Prostate gland (tissue), 2 donors: ENCODE results near the gene ARAF. TPM values are rescaled to one million over a fixed set of nuclear protein-coding genes. Genes with fewer than 3 reads are reported as not detected.

ENCODE experiments used
- DNase-seq: peaks from one replicate; pipeline ENCODE4 v3.0.0-alpha.2; 2019; ENCODE audit warnings: low spot score
- H3K27ac ChIP-seq, 2 donors: fragments of 200-600 bp; sonication (generic); 2 replicates each; pipeline ENCODE4 v1.5.1; 2017 to 2019
- H3K27me3 ChIP-seq: fragments of 200-600 bp; sonication (generic); replicated peaks from 2 replicates; pipeline ENCODE4 v1.5.1; 2019; ENCODE audit not compliant: insufficient read depth
- H3K36me3 ChIP-seq, 2 donors: fragments of 200-600 bp; sonication (generic); 1 replicate in 1 of 2; 2 replicates in 1 of 2; pipeline versions ENCODE4 v1.5.1 to v1.8.1; 2017 to 2019
- H3K4me1 ChIP-seq: fragments of 200-600 bp; sonication (generic); replicated peaks from 2 replicates; pipeline ENCODE4 v1.5.1; 2019
- H3K4me3 ChIP-seq, 2 donors: fragments of 200-600 bp; sonication (generic); 2 replicates each; pipeline ENCODE4 v1.5.1; 2017 to 2019
- H3K9me3 ChIP-seq: fragments of 200-600 bp; sonication (generic); 2 replicates; pipeline ENCODE4 v1.5.1; 2017
- POLR2A ChIP-seq: fragments of 450-650 bp; IDR thresholded peaks from one replicate; pipeline ENCODE4 v1.6.1; 2016; ENCODE audit warnings: antibody characterized with exemption, mild to moderate bottlenecking
- POLR2AphosphoS5 ChIP-seq: sonication (generic); formaldehyde crosslinking; IDR thresholded peaks from one replicate; pipeline ENCODE4 v1.6.1; 2017; ENCODE audit warnings: antibody characterized with exemption
- WGBS: methylation state at CpG from one replicate; pipeline ENCODE4 v1.1.5; 2018; 5-methylcytosine and 5-hydroxymethylcytosine counted together
- intact Hi-C: fragments of 100-400 bp; cut with DNase I; formaldehyde crosslinking; loops from one replicate; pipeline ENCODE4 v1.14.2; 2022
- total RNA-seq, 2 donors: library from RNA; depleted of rRNA; stranded (reverse); fragments of >200 nt; gene quantifications; one replicate each; pipeline ENCODE4 v1.1.0, GENCODE V29; 2016
- TF ChIP-seq, protein P1 (sequence below), 4 experiments: fragments of 200-600 bp in 2 of 4; fragments of 450-650 bp in 2 of 4; sonication (generic) in 2 of 4; IDR thresholded peaks; 1 replicate in 3 of 4; 2 replicates in 1 of 4; pipeline ENCODE4 v1.5.1; 2016 to 2019; ENCODE audit warnings: antibody characterized with exemption in 4 of 4, mild to moderate bottlenecking in 2 of 4, moderate library complexity in 2 of 4

ARAF gene
- total RNA-seq, 2 donors from 2014 or later: 55.4 to 69.3 TPM

DNA sequence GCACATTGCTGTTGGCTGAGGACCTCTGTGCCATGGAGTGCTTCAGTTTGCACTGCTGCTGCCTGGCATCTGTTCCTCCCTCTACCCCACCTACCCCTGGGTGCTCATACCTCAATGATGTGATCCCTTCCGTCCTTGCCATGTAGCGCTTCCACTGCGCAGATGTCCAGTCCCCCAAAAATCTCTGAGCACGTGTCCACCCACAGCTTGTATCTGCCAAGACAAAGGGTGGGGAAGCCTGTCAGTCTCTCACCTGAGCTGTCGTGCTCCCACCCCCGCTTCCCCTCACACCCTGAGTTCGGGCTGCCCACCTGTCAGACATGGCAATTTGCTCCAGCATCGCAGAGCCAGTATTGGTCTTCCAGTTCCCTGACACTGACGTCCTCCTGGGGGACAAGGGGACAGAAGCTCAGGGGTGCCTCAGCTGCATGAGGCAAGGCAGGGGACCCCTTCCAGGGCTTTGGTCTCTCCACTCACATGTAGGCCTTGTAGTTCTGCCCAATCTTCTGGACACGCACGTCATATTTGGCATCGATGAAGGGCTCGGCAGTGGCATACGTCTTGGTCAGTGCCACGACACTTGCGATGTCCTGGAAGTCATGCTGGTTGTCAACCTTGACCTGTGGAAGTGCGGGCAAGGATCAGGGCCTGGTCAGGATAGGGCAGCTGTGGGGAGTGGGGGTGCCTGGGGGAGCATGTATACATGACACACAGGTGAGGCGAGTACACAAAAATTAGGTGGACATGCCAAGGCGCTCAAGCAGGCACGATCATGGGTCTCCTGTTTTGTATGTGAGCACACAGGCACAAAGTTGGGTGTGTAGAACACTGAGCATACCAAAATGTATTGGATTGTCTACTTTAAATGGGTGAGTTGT lies 15.3 kb downstream of the ARAF start:
- intact Hi-C loops: no loop called here
- no peaks in the 10 kb centered on the region for H3K9me3 ChIP-seq
- no peak overlapping the region for H3K27ac ChIP-seq
- no peaks in the 10 kb centered on the region for H3K27me3 ChIP-seq
- DNase-seq: no peak
- H3K4me1 ChIP-seq: no peaks in the 10 kb centered on the region
- no peak overlapping the region for H3K4me3 ChIP-seq
- TF ChIP-seq POLR2AphosphoS5 (no peak), POLR2A (no peak)
- TF ChIP-seq, protein P1, sequence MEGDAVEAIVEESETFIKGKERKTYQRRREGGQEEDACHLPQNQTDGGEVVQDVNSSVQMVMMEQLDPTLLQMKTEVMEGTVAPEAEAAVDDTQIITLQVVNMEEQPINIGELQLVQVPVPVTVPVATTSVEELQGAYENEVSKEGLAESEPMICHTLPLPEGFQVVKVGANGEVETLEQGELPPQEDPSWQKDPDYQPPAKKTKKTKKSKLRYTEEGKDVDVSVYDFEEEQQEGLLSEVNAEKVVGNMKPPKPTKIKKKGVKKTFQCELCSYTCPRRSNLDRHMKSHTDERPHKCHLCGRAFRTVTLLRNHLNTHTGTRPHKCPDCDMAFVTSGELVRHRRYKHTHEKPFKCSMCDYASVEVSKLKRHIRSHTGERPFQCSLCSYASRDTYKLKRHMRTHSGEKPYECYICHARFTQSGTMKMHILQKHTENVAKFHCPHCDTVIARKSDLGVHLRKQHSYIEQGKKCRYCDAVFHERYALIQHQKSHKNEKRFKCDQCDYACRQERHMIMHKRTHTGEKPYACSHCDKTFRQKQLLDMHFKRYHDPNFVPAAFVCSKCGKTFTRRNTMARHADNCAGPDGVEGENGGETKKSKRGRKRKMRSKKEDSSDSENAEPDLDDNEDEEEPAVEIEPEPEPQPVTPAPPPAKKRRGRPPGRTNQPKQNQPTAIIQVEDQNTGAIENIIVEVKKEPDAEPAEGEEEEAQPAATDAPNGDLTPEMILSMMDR (IDR thresholded peaks at IDR 0.05): no peak
- no peaks in the 10 kb centered on the region for H3K36me3 ChIP-seq
- WGBS: 95% methylated on average over 15 of the region's 20 CpGs

DNA sequence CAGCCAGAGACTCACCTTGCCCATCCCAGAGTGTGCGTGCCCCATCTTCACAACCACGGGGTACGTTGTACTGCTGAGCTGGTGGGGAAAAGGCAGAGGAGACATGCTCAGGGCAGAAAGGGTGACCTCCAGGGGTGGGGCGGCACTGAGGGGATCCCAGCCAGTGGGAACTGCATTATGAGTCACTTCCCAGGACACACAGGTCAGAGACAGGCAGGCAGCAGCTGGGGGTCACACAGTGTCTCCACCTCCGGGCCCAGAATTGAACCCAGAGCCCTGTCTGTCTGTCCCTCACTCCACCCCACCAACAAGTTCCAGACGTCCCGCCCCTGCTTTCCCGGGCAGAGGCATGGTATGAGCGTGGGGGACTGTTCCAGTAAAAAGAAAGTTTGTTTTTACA lies 16.4 kb downstream of the ARAF start:
- no peak overlapping the region for H3K4me3 ChIP-seq
- no peaks in the 10 kb centered on the region for H3K27me3 ChIP-seq
- intact Hi-C loops: no loop called here
- H3K9me3 ChIP-seq: no peaks in the 10 kb centered on the region
- no peak overlapping the region for H3K27ac ChIP-seq
- H3K36me3 ChIP-seq: no peaks in the 10 kb centered on the region
- no peaks in the 10 kb centered on the region for H3K4me1 ChIP-seq
- whole genome bisulfite sequencing: 31% methylated on average over 9 of the region's 9 CpGs
- TF ChIP-seq POLR2AphosphoS5: no peak
- TF ChIP-seq, protein P1 (IDR thresholded peaks at IDR 0.05): no peak
- TF ChIP-seq POLR2A: no peak
- no peak for DNase-seq

DNA sequence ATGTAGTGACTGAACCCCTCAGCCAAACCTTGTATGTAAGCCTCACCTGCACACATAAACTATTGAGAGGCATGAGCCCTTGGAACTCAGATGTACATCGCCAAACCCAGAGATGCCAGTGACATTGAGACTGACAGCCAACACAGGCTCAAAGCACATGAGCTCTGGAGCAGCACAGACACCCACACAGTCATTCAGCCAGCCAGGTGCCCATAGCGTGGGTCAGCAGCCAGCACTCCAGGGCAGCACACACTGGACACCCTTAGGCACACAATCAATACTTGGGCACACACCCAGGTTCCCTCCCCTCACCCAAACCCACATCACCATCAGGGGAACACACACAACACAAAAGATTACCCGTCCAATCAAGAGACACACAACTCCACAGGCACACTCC lies 16.9 kb downstream of the ARAF start:
- no peaks in the 10 kb centered on the region for H3K4me1 ChIP-seq
- TF ChIP-seq, protein P1 (IDR thresholded peaks at IDR 0.05): no peak
- TF ChIP-seq POLR2AphosphoS5 (no peak), POLR2A (no peak)
- intact Hi-C loops: no loop called here
- H3K4me3 ChIP-seq: no peak overlapping the region
- no peaks in the 10 kb centered on the region for H3K36me3 ChIP-seq
- H3K27me3 ChIP-seq: no peaks in the 10 kb centered on the region
- H3K9me3 ChIP-seq: no peaks in the 10 kb centered on the region
- H3K27ac ChIP-seq: no peak overlapping the region
- DNase-seq: no peak
- WGBS: 38% methylated on average over 2 of the region's 3 CpGs

DNA sequence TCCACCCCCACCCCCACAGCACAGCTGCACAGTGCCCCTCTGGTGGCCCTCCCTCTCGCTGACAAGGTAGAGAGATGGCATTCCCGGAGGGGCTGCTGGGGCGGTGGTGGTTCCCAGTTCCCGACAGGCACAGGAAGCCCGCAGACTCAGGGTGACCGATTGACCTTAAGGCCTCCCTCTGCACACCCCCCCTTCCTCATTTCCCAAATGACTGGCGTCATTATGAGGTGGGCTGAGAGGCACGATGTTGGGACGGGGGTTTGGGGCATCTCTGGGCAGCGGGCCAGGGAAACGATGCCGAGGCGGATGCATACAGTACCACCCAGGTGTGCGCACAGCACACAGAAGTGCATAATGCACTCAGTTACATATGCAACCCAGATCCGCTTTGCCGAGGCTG lies 17.7 kb downstream of the ARAF start:
- H3K4me1 ChIP-seq: no peaks in the 10 kb centered on the region
- H3K4me3 ChIP-seq: no peak overlapping the region
- DNase-seq: no peak
- no peaks in the 10 kb centered on the region for H3K9me3 ChIP-seq
- TF ChIP-seq POLR2A: no peak
- TF ChIP-seq, protein P1 (IDR thresholded peaks at IDR 0.05): no peak
- no peak for TF ChIP-seq POLR2AphosphoS5
- H3K27me3 ChIP-seq: no peaks in the 10 kb centered on the region
- no CpG with 5 or more reads among the region's 16 CpGs for WGBS
- intact Hi-C loops: no loop called here
- no peaks in the 10 kb centered on the region for H3K36me3 ChIP-seq
- H3K27ac ChIP-seq: no peak overlapping the region

DNA sequence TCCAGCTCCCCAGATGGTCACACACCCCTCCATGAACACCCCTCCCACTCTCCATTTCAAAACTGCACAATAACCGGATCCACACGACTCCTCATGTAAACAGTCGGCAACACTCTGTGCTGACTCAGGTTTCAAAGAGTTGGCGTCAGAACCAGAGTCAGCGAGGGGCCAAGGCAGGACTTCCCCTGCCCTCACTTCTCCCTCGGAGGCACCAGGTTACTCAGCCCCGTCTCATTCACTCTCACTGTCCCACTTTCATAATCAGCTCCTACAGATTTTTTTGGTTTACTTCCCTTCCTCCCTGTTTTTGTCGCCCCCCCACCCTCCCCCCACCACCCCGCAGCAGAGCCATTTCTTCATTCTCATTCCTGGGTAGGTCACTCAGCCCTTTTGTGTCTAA lies 18.5 kb downstream of the ARAF start:
- DNase-seq: no peak
- intact Hi-C loops: no loop called here
- H3K27me3 ChIP-seq: no peaks in the 10 kb centered on the region
- H3K4me1 ChIP-seq: no peaks in the 10 kb centered on the region
- H3K9me3 ChIP-seq: no peaks in the 10 kb centered on the region
- H3K36me3 ChIP-seq: no peaks in the 10 kb centered on the region
- TF ChIP-seq, protein P1 (IDR thresholded peaks at IDR 0.05): no peak
- peak; percentile 29 for TF ChIP-seq POLR2AphosphoS5
- H3K27ac ChIP-seq: no peak overlapping the region
- 33% methylated on average over 9 of the region's 9 CpGs for WGBS
- no peak overlapping the region for H3K4me3 ChIP-seq
